Stimulated activated CD4-positive, alpha-beta T cell treated with anti-CD3 and anti-CD28 coated beads, Interleukin-12 subunit alpha, Interleukin-12 subunit beta, amount 100 ng/mL, for 4 hours (primary cell): ENCODE results near the gene ACOX1.

Experiments used
- DNase-seq: peaks from one replicate; pipeline ENCODE4 v3.0.0-alpha.2; 2020

The ACOX1 gene

GRCh38 chr17:75926456-75926855 lies 52.5 kb downstream of the ACOX1 start:
- DNase-seq: no peak

GRCh38 chr17:75925912-75926311 lies 53.1 kb downstream of the ACOX1 start:
- no peak for DNase-seq

- DNase-seq: no peak
Measured at GRCh38 chr17:75925103-75925502, 53.9 kb downstream of the ACOX1 start.

- no peak for DNase-seq
Measured at GRCh38 chr17:75922963-75923874, 55.7 kb downstream of the ACOX1 start.

- DNase-seq: no peak
Measured at GRCh38 chr17:75922173-75922961, 56.6 kb downstream of the ACOX1 start.

GRCh38 chr17:75921596-75921995 lies 57.4 kb downstream of the ACOX1 start:
- DNase-seq: no peak

GRCh38 chr17:75920045-75920560 lies 58.9 kb downstream of the ACOX1 start:
- no peak for DNase-seq

- DNase-seq: no peak
Measured at GRCh38 chr17:75919611-75920010, 59.4 kb downstream of the ACOX1 start.

- DNase-seq: no peak
Measured at GRCh38 chr17:75917917-75918445, 61.0 kb downstream of the ACOX1 start.

- no peak for DNase-seq
Measured at GRCh38 chr17:75917141-75917916, 61.6 kb downstream of the ACOX1 start.

- DNase-seq: no peak
Measured at GRCh38 chr17:75915268-75915667, 63.7 kb downstream of the ACOX1 start.

- DNase-seq: no peak
Measured at GRCh38 chr17:75914643-75915267, 64.2 kb downstream of the ACOX1 start.

GRCh38 chr17:75913537-75914210 lies 65.3 kb downstream of the ACOX1 start:
- no peak for DNase-seq

GRCh38 chr17:75910699-75911098 lies 68.3 kb downstream of the ACOX1 start:
- no peak for DNase-seq

GRCh38 chr17:75909812-75910274 lies 69.1 kb downstream of the ACOX1 start:
- no peak for DNase-seq

- no peak for DNase-seq
Measured at GRCh38 chr17:75909051-75909811, 69.7 kb downstream of the ACOX1 start.

GRCh38 chr17:75908201-75908600 lies 70.8 kb downstream of the ACOX1 start:
- DNase-seq: no peak

GRCh38 chr17:75906143-75906884 lies 72.7 kb downstream of the ACOX1 start:
- no peak for DNase-seq

- peak; percentile 92 for DNase-seq
Measured at GRCh38 chr17:75904749-75905521, 74.0 kb downstream of the ACOX1 start, which contains the start of gene MRPL38. Gene MRPL38, minus strand, starts transcription at chr17:75904884. Its CDS starts 9 bp downstream, at chr17:75904875.
